ENCODE measurements around the gene SUN2. TPM values are rescaled to one million over a fixed set of nuclear protein-coding genes. Genes with fewer than 3 reads are reported as not detected.

Gene SUN2
- total and polyA plus RNA-seq, 3 donors from 2014 or later, result 90.8 to 331 (median 295) TPM

DNA sequence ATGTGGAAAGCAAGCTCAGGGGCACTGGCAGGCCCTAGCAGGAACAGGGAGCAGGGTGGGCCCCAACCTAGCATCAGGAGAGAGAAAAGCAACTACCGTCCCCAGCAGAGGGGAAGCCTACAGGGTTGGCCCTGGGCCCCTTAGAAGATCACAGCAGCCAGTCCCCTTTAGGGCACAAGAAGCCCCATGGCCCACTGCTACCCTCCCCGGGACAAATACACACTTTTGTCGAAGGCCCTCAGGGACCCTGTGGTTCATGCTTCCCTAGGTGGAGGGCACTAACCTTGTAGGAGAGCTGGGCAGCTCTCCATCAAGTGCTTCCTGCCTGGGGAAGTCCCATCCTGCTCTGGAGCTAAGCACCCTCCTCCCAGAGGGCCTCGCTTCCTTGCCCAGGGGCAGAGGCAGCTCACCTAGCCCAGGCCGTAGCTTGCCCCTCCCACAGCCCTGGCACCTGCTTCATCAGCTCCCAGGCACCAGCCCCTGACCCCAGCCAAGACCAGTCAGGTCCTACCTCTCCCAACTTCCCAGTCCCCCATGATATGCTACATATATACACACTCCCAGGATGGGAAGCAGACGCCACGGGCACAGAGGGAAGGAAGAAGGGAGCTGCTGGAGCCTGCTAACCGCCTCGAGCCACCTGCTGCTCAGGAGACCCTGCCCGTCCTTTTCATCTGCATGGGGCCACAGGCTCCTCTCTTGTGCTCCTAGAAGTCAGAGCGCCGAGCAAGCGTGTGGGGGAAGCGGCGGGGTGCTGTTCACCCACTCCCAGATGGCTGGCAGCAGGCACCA is 20.1 kb downstream of the SUN2 start:
- Histone ChIP-seq H3K27me3 (no peaks in the 10 kb centered on the region), H3K9me3 (no peaks in the 10 kb centered on the region), H3K36me3 (ENCODE audit: low read depth, missing control alignments) (no peaks in the 10 kb centered on the region), H3K4me3 (no peak overlapping the region), H3K4me1 (peaks cover 4% of the 10 kb centered on the region), H3K27ac (no peak overlapping the region)
- WGBS, 2 donors, result 88% methylated on average over 15 of the region's 15 CpGs
- intact Hi-C loops (cut with DNase I; ENCODE audit: low total_unique reads), result no loop called here
- TF ChIP-seq POLR2A (IDR thresholded peaks at IDR 0.05), result no peak
- TF ChIP-seq, protein P1, sequence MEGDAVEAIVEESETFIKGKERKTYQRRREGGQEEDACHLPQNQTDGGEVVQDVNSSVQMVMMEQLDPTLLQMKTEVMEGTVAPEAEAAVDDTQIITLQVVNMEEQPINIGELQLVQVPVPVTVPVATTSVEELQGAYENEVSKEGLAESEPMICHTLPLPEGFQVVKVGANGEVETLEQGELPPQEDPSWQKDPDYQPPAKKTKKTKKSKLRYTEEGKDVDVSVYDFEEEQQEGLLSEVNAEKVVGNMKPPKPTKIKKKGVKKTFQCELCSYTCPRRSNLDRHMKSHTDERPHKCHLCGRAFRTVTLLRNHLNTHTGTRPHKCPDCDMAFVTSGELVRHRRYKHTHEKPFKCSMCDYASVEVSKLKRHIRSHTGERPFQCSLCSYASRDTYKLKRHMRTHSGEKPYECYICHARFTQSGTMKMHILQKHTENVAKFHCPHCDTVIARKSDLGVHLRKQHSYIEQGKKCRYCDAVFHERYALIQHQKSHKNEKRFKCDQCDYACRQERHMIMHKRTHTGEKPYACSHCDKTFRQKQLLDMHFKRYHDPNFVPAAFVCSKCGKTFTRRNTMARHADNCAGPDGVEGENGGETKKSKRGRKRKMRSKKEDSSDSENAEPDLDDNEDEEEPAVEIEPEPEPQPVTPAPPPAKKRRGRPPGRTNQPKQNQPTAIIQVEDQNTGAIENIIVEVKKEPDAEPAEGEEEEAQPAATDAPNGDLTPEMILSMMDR (IDR thresholded peaks at IDR 0.05), result no peak
- DNase-seq, result no peak

DNA sequence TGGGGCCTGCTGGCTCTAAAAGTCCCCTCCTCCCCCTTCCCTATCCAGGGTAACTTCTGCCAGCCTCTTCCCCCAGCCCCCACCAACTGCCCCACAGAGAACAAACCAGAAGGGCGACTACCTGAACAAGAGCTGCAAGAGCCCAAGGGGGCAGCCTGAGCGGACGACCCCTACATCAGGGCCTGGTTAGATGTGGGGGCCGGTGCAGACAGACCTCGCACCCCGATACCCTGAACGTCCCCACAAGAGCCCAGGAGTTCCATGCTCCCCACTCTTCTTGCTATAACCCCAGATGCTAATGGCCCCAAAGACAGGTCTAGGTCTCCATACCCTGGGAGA is 20.7 kb downstream of the SUN2 start:
- Histone ChIP-seq H3K27ac (no peak overlapping the region), H3K27me3 (no peaks in the 10 kb centered on the region), H3K4me3 (no peak overlapping the region), H3K9me3 (no peaks in the 10 kb centered on the region), H3K36me3 (ENCODE audit: low read depth, missing control alignments) (no peaks in the 10 kb centered on the region), H3K4me1 (peaks cover 4% of the 10 kb centered on the region)
- DNase-seq, result no peak
- 94 to 98% methylated on average over 5 to 7 of the region's 7 CpGs for WGBS, 2 donors
- intact Hi-C loops (cut with DNase I; ENCODE audit: low total_unique reads), result no loop called here
- TF ChIP-seq POLR2A (IDR thresholded peaks at IDR 0.05), result no peak
- TF ChIP-seq, protein P1 (IDR thresholded peaks at IDR 0.05), result no peak

DNA sequence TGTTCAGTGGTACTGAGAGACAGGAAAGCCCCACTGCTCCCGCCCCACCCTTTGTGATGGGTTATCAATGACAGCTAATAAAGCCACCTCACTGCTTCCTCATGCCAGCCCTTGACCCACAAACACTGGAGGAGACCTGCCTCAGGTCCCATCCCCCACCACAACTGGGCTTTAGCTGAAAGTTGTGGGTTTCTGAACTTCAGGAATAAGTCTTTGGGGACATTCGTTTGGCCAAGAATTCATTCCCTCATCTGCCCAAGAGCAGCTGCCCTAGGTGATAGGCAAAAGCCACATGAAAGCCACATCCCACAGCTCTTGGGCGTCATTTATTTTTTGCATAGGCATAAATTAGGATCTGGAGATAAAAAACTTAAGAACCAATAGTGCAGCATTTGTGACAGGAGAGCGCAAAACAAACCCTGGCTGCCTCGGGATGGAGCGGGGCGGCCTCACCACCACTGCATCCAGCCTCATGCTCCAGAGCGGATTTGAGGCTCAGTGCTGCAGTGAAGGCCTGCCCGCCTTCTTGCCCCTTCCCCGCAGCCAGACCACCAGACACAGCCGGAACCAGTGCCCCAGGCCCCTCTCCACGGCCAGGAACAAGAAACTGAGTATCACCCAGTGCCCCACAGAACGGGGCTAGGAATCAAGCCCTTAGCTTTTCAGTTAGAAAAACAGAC is 21.2 kb downstream of the SUN2 start:
- WGBS, 2 donors, result 80 to 83% methylated on average over 11 to 13 of the region's 13 CpGs
- peaks cover 4% of the 10 kb centered on the region for H3K4me1 ChIP-seq
- no peak overlapping the region for H3K4me3 ChIP-seq
- DNase-seq, result no peak
- intact Hi-C loops (cut with DNase I; ENCODE audit: low total_unique reads), result no loop called here
- no peaks in the 10 kb centered on the region for H3K36me3 ChIP-seq (ENCODE audit: low read depth, missing control alignments)
- H3K27ac ChIP-seq, result peak overlapping the region in 1 of 2 donors; percentile 56
- no peaks in the 10 kb centered on the region for H3K27me3 ChIP-seq
- no peak for TF ChIP-seq POLR2A (IDR thresholded peaks at IDR 0.05)
- TF ChIP-seq, protein P1 (IDR thresholded peaks at IDR 0.05), result no peak
- no peaks in the 10 kb centered on the region for H3K9me3 ChIP-seq

DNA sequence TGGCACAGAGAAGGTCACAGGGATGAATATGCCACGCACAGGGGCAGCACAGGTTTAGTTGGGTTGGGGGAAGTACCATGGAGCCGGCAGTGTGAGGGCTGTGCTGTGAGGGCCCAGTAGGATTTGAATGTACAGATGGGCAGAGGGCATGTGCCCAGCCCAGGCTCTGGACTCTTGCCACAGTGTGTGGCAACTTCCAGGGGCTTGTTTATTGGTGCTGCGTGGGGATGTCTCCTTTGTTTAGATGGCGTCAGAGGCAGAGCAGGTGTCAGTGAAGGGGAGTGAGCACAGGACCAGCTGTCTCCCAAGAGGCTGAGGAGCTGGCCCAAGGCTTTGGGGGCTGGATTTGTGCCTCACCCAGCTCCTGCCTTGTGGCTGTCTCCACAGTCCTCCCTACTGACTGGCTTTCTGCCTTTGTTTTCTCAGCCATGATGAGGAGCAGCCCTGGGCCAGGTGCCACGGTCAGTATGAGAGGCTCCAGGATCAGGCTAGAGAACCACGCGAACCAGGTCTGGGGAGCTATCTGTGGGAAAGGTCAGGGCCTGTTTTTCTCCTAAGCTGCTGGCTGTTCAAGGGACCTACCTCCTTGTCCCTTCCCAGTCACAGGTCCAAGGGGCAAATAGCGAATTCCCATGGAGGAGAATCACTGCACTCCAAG is 21.9 kb downstream of the SUN2 start:
- DNase-seq, result peak; percentile 69
- intact Hi-C loops (cut with DNase I; ENCODE audit: low total_unique reads), result no loop called here
- Histone ChIP-seq H3K27ac (peak overlapping the region in 1 of 2 donors; percentile 56), H3K4me1 (peaks cover 4% of the 10 kb centered on the region), H3K27me3 (no peaks in the 10 kb centered on the region), H3K36me3 (ENCODE audit: low read depth, missing control alignments) (no peaks in the 10 kb centered on the region), H3K4me3 (no peak overlapping the region), H3K9me3 (no peaks in the 10 kb centered on the region)
- 44 to 52% methylated on average over 7 to 8 of the region's 8 CpGs for WGBS, 2 donors
- TF ChIP-seq POLR2A (IDR thresholded peaks at IDR 0.05), result no peak
- TF ChIP-seq, protein P1 (IDR thresholded peaks at IDR 0.05), result no peak
